ENCODE measurements around the gene NKAIN2. TPM values are rescaled to one million over a fixed set of nuclear protein-coding genes. Genes with fewer than 3 reads are reported as not detected.

Gene NKAIN2
- total RNA-seq, 4 donors from 2014 or later: 0.31 to 0.58 (median 0.39) TPM; not detected in 1

DNA sequence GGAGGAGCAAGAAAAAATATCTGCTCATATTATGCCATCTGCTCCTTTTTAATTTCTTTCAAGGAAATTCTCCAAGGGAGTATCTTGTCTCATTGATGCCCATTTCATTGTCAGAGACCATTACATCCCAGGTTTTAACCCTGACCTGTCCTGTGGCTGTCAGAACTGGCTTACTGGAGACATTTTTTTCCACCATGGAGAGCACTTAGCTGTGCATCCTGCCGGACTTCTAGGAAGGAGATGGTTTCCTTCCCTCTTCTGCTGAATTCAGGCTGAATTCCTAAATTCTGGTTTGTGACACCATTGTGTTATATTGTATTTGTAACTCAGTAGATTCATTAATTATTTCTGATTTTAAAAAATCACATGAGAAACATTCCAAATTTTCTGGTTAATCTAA lies 70.3 kb downstream of the NKAIN2 start:
- no peaks in the 10 kb centered on the region for H3K27me3 ChIP-seq
- H3K9me3 ChIP-seq: no peaks in the 10 kb centered on the region
- ATAC-seq: no peak
- H3K4me3 ChIP-seq: no peak overlapping the region
- H3K27ac ChIP-seq: no peak overlapping the region
- DNase-seq: no peak
- no peaks in the 10 kb centered on the region for H3K36me3 ChIP-seq
- in situ Hi-C loops (cut with MboI; ENCODE audit: low sequenced_read_pairs in 4 of 4): no loop called here
- no peaks in the 10 kb centered on the region for H3K4me1 ChIP-seq
- intact Hi-C loops (cut with DNase I; ENCODE audit: low total_unique reads): no loop called here
- no peak for TF ChIP-seq POLR2A (IDR thresholded peaks at IDR 0.05)
- TF ChIP-seq, protein P1, sequence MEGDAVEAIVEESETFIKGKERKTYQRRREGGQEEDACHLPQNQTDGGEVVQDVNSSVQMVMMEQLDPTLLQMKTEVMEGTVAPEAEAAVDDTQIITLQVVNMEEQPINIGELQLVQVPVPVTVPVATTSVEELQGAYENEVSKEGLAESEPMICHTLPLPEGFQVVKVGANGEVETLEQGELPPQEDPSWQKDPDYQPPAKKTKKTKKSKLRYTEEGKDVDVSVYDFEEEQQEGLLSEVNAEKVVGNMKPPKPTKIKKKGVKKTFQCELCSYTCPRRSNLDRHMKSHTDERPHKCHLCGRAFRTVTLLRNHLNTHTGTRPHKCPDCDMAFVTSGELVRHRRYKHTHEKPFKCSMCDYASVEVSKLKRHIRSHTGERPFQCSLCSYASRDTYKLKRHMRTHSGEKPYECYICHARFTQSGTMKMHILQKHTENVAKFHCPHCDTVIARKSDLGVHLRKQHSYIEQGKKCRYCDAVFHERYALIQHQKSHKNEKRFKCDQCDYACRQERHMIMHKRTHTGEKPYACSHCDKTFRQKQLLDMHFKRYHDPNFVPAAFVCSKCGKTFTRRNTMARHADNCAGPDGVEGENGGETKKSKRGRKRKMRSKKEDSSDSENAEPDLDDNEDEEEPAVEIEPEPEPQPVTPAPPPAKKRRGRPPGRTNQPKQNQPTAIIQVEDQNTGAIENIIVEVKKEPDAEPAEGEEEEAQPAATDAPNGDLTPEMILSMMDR (IDR thresholded peaks at IDR 0.05 in 4 of 5, conservative IDR thresholded peaks at IDR 0.05 in 1 of 5): no peak

DNA sequence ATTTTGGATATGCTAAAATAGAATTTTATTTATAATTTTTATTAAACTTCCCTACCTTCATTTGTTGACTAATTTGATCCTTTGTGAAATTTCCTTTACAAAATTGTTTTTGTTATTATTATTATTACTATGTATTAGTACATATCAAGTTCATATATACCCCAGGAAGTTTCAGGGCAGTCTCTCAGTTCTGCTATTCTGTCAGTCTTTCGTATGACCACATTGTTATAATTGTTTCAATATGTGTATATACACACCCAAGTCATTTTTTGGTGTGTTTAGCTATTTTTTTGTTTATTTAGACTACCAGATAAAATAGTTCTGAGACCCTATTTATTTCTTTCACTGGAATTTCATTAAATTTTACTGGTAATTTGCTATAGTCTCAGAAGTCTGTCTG lies 72.1 kb downstream of the NKAIN2 start:
- Histone ChIP-seq H3K9me3 (no peaks in the 10 kb centered on the region), H3K27me3 (no peaks in the 10 kb centered on the region), H3K4me1 (no peaks in the 10 kb centered on the region), H3K36me3 (no peaks in the 10 kb centered on the region), H3K27ac (no peak overlapping the region), H3K4me3 (no peak overlapping the region)
- no peak for ATAC-seq
- in situ Hi-C loops (cut with MboI; ENCODE audit: low sequenced_read_pairs in 4 of 4) (no loop called here), intact Hi-C loops (cut with DNase I; ENCODE audit: low total_unique reads) (no loop called here)
- no peak for DNase-seq
- TF ChIP-seq POLR2A (IDR thresholded peaks at IDR 0.05): no peak
- TF ChIP-seq, protein P1 (IDR thresholded peaks at IDR 0.05 in 4 of 5, conservative IDR thresholded peaks at IDR 0.05 in 1 of 5): no peak

DNA sequence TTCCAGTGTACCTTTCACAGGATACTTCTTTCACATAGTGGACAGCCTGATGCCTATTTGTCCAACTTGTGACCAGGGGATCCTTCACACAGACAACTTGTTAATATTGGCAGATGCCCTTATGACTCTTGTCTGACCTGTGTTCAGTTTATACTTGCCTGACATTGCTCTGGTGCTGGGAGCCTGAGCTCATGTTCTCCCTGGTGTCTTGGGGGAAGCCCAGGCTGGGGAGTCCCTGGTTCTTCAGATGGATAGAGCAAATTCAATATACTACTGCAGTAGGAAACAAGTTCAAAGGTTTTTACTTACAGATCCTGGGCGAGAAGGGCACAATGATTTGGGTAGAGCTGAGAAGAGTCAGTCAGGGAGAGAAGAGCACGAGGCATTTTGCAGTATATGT lies 76.1 kb downstream of the NKAIN2 start:
- ATAC-seq: no peak
- Histone ChIP-seq H3K27ac (no peak overlapping the region), H3K27me3 (no peaks in the 10 kb centered on the region), H3K9me3 (no peaks in the 10 kb centered on the region), H3K36me3 (no peaks in the 10 kb centered on the region), H3K4me3 (no peak overlapping the region), H3K4me1 (no peaks in the 10 kb centered on the region)
- intact Hi-C loops (cut with DNase I; ENCODE audit: low total_unique reads): no loop called here
- DNase-seq: no peak
- no peak for TF ChIP-seq POLR2A (IDR thresholded peaks at IDR 0.05)
- TF ChIP-seq, protein P1 (IDR thresholded peaks at IDR 0.05 in 4 of 5, conservative IDR thresholded peaks at IDR 0.05 in 1 of 5): no peak
- in situ Hi-C loops (cut with MboI; ENCODE audit: low sequenced_read_pairs in 4 of 4): no loop called here

DNA sequence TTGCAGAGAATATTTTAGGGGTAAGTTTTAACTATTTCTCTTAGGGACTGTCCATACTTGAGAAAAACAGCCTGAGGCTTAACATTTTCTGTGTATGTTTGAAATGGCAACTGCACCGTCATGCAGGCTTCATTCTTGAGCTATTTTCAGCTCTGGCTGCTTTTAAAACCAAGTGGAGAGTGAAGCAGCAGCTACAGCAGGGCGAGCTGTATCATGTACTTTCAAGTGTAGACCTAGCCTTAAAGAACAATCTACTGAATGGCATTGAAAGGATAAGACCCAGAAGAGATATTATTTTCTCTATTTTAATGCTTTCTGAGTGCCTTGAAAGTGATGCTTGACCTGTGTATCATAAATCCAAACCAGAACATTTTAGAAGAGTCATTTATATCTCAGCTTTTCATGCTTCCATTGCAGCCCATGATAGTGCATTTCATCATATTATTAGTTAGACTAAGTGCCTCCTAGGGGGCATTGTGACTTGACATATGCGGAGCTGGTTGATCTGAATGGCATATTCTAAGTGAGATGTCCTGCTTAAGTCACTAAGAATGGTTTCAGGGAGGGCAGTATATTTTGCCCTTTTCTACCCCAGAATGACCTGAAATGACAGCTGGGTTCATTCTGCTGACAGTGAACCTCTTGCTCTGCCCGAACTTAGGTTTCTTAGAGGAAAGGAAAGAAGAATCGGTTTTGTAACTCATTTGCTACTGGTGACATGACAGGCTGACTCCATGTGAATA lies 85.3 kb downstream of the NKAIN2 start:
- H3K36me3 ChIP-seq: no peaks in the 10 kb centered on the region
- peaks cover 17 to 27% of the 10 kb centered on the region in 2 donors for H3K4me1 ChIP-seq
- ATAC-seq (peak; percentile 86 to 93), DNase-seq (peak in 1 of 2 donors; percentile 36)
- H3K4me3 ChIP-seq: peak overlapping the region in 3 of 4 donors; percentile 2 to 22 (median 11)
- intact Hi-C loops (cut with DNase I; ENCODE audit: low total_unique reads) (loop anchor here (2.0 kb wide), 1 partner anchor 86 kb away; the partner anchor contains the start of gene NKAIN2), in situ Hi-C loops (cut with MboI; ENCODE audit: low sequenced_read_pairs in 4 of 4) (no loop called here)
- no peak for TF ChIP-seq POLR2A (IDR thresholded peaks at IDR 0.05)
- TF ChIP-seq, protein P1 (IDR thresholded peaks at IDR 0.05 in 4 of 5, conservative IDR thresholded peaks at IDR 0.05 in 1 of 5): no peak
- H3K27me3 ChIP-seq: no peaks in the 10 kb centered on the region
- H3K27ac ChIP-seq: peak overlapping the region; percentile 67 to 80 (median 70)
- H3K9me3 ChIP-seq: no peaks in the 10 kb centered on the region
